ENCODE results near the gene HGS.

- TF ChIP-seq CTCF (IDR thresholded peaks at IDR 0.05; ENCODE audit: insufficient read depth, low read length) (no peak), POLR2AphosphoS5 (IDR thresholded peaks at IDR 0.05; ENCODE audit: low read depth) (no peak)
Measured at GRCh38 chr17:81680150-81680549, 3.7 kb upstream of the HGS start.
